Small intestine (tissue), 7 donors: ENCODE measurements around the gene TNRC6B. TPM values are rescaled to one million over a fixed set of nuclear protein-coding genes. Genes with fewer than 3 reads are reported as not detected.
"Not testable (repeated sequence)": the region's sequence is repeated elsewhere in the genome, so short reads cannot be mapped to it uniquely, and the experiment has no call there.

Source experiments
- DNase-seq, 2 donors: peaks; one replicate each; pipeline versions ENCODE4 v3.0.0 to v3.0.0-alpha.2; 2013
- FAIRE-seq: peaks from 2 replicates; lab custom pipeline; 2012; peaks lifted over from hg19 to GRCh38; lab: Jason Lieb, UNC
- H3K27ac ChIP-seq, 3 donors: one replicate each; pipeline ENCODE4 v1.5.1; 2013; ENCODE audit warnings: low read length in 2 of 3, mild to moderate bottlenecking in 2 of 3, control low read depth in 1 of 3, inconsistent platforms in 1 of 3, low read depth in 1 of 3, moderate library complexity in 1 of 3
- H3K27me3 ChIP-seq, 3 donors: one replicate each; pipeline ENCODE4 v1.6.1; 2013; ENCODE audit warnings: low read length in 3 of 3, inconsistent platforms in 1 of 3; ENCODE audit not compliant: control insufficient read depth in 3 of 3, insufficient read depth in 3 of 3
- H3K36me3 ChIP-seq, 3 donors: one replicate each; pipeline ENCODE4 v1.6.1; 2013; ENCODE audit warnings: low read length in 3 of 3, inconsistent platforms in 1 of 3, low read depth in 1 of 3, mild to moderate bottlenecking in 1 of 3, moderate library complexity in 1 of 3; ENCODE audit not compliant: control insufficient read depth in 3 of 3, insufficient read depth in 2 of 3
- H3K4me1 ChIP-seq, 3 donors: one replicate each; pipeline ENCODE4 v1.6.1; 2013; ENCODE audit warnings: low read length in 2 of 3, inconsistent platforms in 1 of 3, low read depth in 1 of 3, mild to moderate bottlenecking in 1 of 3, moderate library complexity in 1 of 3; ENCODE audit not compliant: control insufficient read depth in 3 of 3, insufficient read depth in 2 of 3
- H3K4me3 ChIP-seq, 3 donors: one replicate each; pipeline ENCODE4 v1.5.1; 2013; ENCODE audit warnings: low read length in 3 of 3, control low read depth in 1 of 3, inconsistent platforms in 1 of 3, low read depth in 1 of 3, mild to moderate bottlenecking in 1 of 3, moderate library complexity in 1 of 3
- H3K9me3 ChIP-seq, 2 donors: one replicate each; pipeline ENCODE4 v1.6.1; 2013; ENCODE audit warnings: low read depth in 1 of 2, low read length in 1 of 2; ENCODE audit not compliant: control insufficient read depth in 2 of 2, insufficient read depth in 1 of 2
- WGBS, 3 donors: extraction: QIAGEN DNeasy Blood & Tissue Kit; methylation state at CpG; one replicate each; pipeline ENCODE4 v1.1.7; 2013; 5-methylcytosine and 5-hydroxymethylcytosine counted together
- polyA plus RNA-seq, 4 donors: library from polyadenylated mRNA; stranded (reverse) in 3 of 4; unstranded in 1 of 4; fragments of 200-250 nt in 3 of 4; fragments of 120-200 nt in 1 of 4; gene quantifications; one replicate each; pipeline versions ENCODE4 v1.2.1 to v1.2.3, GENCODE V29; 2013
- donor health status: healthy with polysubstance abuse.
- donor health status: control.
- donor health status: control.
- donor health status: Bipolar disorder and iron deficiency.
- donor health status: healthy.

Gene TNRC6B
- polyA plus RNA-seq, 4 donors: 2.2 to 9.6 (median 5.9) TPM

- H3K27ac ChIP-seq: peak overlapping the region in 1 of 3 donors; percentile 41
- FAIRE-seq: no peak
- H3K4me1 ChIP-seq: peaks cover 0 to 13% (median 12%) of the 10 kb centered on the region in 3 donors
- H3K9me3 ChIP-seq: no peaks in the 10 kb centered on the region
- H3K4me3 ChIP-seq: no peak overlapping the region
- H3K27me3 ChIP-seq: no peaks in the 10 kb centered on the region
- no peak for DNase-seq
- 79 to 92% (median 87%) methylated on average over 5 of the region's 5 CpGs for WGBS, 3 donors
- H3K36me3 ChIP-seq: peaks cover 0 to 5% (median 0%) of the 10 kb centered on the region in 3 donors
These were observed 43.3 kb downstream of the TNRC6B start for GRCh38 chr22:40221055-40221414.

GRCh38 chr22:40222979-40223378 is 45.3 kb downstream of the TNRC6B start:
- H3K36me3 ChIP-seq, H3K4me3 ChIP-seq, H3K27me3 ChIP-seq, DNase-seq, FAIRE-seq, H3K27ac ChIP-seq, H3K9me3 ChIP-seq: not testable (repeated sequence)
- WGBS, 3 donors: 91 to 95% (median 94%) methylated on average over 8 of the region's 8 CpGs
- H3K4me1 ChIP-seq: peaks cover 0 to 13% (median 8%) of the 10 kb centered on the region in 3 donors

- DNase-seq (no peak), FAIRE-seq (no peak)
- H3K4me1 ChIP-seq: peaks cover 0 to 3% (median 3%) of the 10 kb centered on the region in 3 donors
- no peaks in the 10 kb centered on the region for H3K27me3 ChIP-seq
- WGBS, 3 donors: 78 to 89% (median 86%) methylated on average over 6 of the region's 6 CpGs
- H3K36me3 ChIP-seq: peaks cover 0 to 4% (median 0%) of the 10 kb centered on the region in 3 donors
- no peaks in the 10 kb centered on the region for H3K9me3 ChIP-seq
- no peak overlapping the region for H3K4me3 ChIP-seq
- no peak overlapping the region for H3K27ac ChIP-seq
These were observed 47.0 kb downstream of the TNRC6B start for GRCh38 chr22:40224702-40225101.

GRCh38 chr22:40226620-40227019 is 48.9 kb downstream of the TNRC6B start:
- no peaks in the 10 kb centered on the region for H3K9me3 ChIP-seq
- DNase-seq (no peak), FAIRE-seq (no peak)
- H3K4me1 ChIP-seq: no peaks in the 10 kb centered on the region
- H3K4me3 ChIP-seq: no peak overlapping the region
- H3K27ac ChIP-seq: no peak overlapping the region
- H3K27me3 ChIP-seq: no peaks in the 10 kb centered on the region
- peaks cover 0 to 4% (median 0%) of the 10 kb centered on the region in 3 donors for H3K36me3 ChIP-seq

- Histone ChIP-seq H3K4me1 (no peaks in the 10 kb centered on the region), H3K36me3 (peaks cover 0 to 23% (median 8%) of the 10 kb centered on the region in 3 donors), H3K27ac (no peak overlapping the region), H3K4me3 (no peak overlapping the region), H3K27me3 (no peaks in the 10 kb centered on the region), H3K9me3 (no peaks in the 10 kb centered on the region)
- FAIRE-seq (no peak), DNase-seq (no peak)
- 93 to 94% (median 94%) methylated on average over 6 of the region's 6 CpGs for WGBS, 3 donors
These were observed 54.0 kb downstream of the TNRC6B start for GRCh38 chr22:40231618-40232313.

GRCh38 chr22:40232624-40233023 is 54.9 kb downstream of the TNRC6B start:
- H3K27me3 ChIP-seq: no peaks in the 10 kb centered on the region
- H3K4me3 ChIP-seq: no peak overlapping the region
- DNase-seq: no peak
- no peak overlapping the region for H3K27ac ChIP-seq
- H3K36me3 ChIP-seq: peaks cover 0 to 29% (median 8%) of the 10 kb centered on the region in 3 donors
- H3K4me1 ChIP-seq: no peaks in the 10 kb centered on the region
- no peak for FAIRE-seq
- H3K9me3 ChIP-seq: no peaks in the 10 kb centered on the region
- WGBS, 3 donors: 93 to 97% (median 96%) methylated on average over 15 of the region's 15 CpGs

- Histone ChIP-seq H3K4me3 (no peak overlapping the region), H3K27me3 (no peaks in the 10 kb centered on the region), H3K9me3 (no peaks in the 10 kb centered on the region), H3K4me1 (peaks cover 0 to 4% (median 0%) of the 10 kb centered on the region in 3 donors), H3K27ac (no peak overlapping the region), H3K36me3 (peaks cover 0 to 29% (median 8%) of the 10 kb centered on the region in 3 donors)
- 98 to 99% (median 98%) methylated on average over 8 of the region's 8 CpGs for whole genome bisulfite sequencing, 3 donors
- DNase-seq (no peak), FAIRE-seq (no peak)
These were observed 56.2 kb downstream of the TNRC6B start for GRCh38 chr22:40233886-40234285.

GRCh38 chr22:40234658-40235057 is 56.9 kb downstream of the TNRC6B start:
- Histone ChIP-seq H3K27me3 (no peaks in the 10 kb centered on the region), H3K4me3 (no peak overlapping the region), H3K36me3 (peaks cover 0 to 30% (median 8%) of the 10 kb centered on the region in 3 donors), H3K27ac (no peak overlapping the region), H3K4me1 (peaks cover 0 to 8% (median 0%) of the 10 kb centered on the region in 3 donors), H3K9me3 (no peaks in the 10 kb centered on the region)
- DNase-seq (no peak), FAIRE-seq (no peak)

- Histone ChIP-seq H3K9me3 (no peaks in the 10 kb centered on the region), H3K36me3 (peaks cover 0 to 30% (median 8%) of the 10 kb centered on the region in 3 donors), H3K27ac (no peak overlapping the region), H3K4me1 (peaks cover 0 to 10% (median 0%) of the 10 kb centered on the region in 3 donors), H3K4me3 (no peak overlapping the region), H3K27me3 (no peaks in the 10 kb centered on the region)
- DNase-seq (no peak), FAIRE-seq (no peak)
- 59 to 82% (median 79%) methylated on average over 5 of the region's 5 CpGs for WGBS, 3 donors
These were observed 57.6 kb downstream of the TNRC6B start for GRCh38 chr22:40235308-40235707.
